IMR-90 (cell line): ENCODE data around the gene MRFAP1L1. TPM values are rescaled to one million over a fixed set of nuclear protein-coding genes. Genes with fewer than 3 reads are reported as not detected.

Source experiments
- ATAC-seq: fragments of 200-7000 bp; cut with Tn5 transposase; 2 replicates; pipeline ENCODE4 v1.9.1; 2020; ENCODE audit warnings: low read depth, mild to moderate bottlenecking, moderate library complexity
- BruUV-seq: library from RNA; stranded (reverse); fragments of 400-500 nt; replicated peaks from 2 replicates; lab custom pipeline; 2021; lab: Mats Ljungman, UMichigan
- CTCF ChIA-PET: fragments of 300-600 bp; formaldehyde crosslinking; extraction: SDS; loops from one replicate; lab custom pipeline; 2021; ENCODE audit warnings: antibody characterized with exemption; lab: Yijun Ruan, JAX
- POLR2A ChIA-PET: fragments of 300-600 bp; sonication (Branson Sonifier 250); formaldehyde crosslinking; loops from one replicate; lab custom pipeline; 2022; ENCODE audit warnings: antibody characterized with exemption; ENCODE audit not compliant: unreplicated experiment; lab: Charles Lee
- DNase-seq: peaks from one replicate; pipeline ENCODE4 v3.0.0; 2013
- H2AFZ ChIP-seq: replicated peaks from 2 replicates; pipeline ENCODE3; 2013; ENCODE audit warnings: low read length, mild to moderate bottlenecking; ENCODE audit not compliant: poor library complexity
- H2AK5ac ChIP-seq: 2 replicates; pipeline ENCODE4 v1.6.1; 2013; ENCODE audit warnings: low read depth, low read length, inconsistent platforms
- H2AK9ac ChIP-seq: replicated peaks from 2 replicates; pipeline ENCODE3; 2013; ENCODE audit warnings: mild to moderate bottlenecking, low read depth, low read length, moderate library complexity; ENCODE audit not compliant: poor library complexity
- H2BK120ac ChIP-seq: 2 replicates; pipeline ENCODE4 v1.6.1; 2013; ENCODE audit warnings: low read depth, low read length, inconsistent platforms
- H2BK15ac ChIP-seq: 3 replicates; pipeline ENCODE4 v1.6.1; 2013; ENCODE audit warnings: low read depth, low read length, inconsistent platforms
- H2BK20ac ChIP-seq: 2 replicates; pipeline ENCODE4 v1.6.1; 2013; ENCODE audit warnings: low read depth, mild to moderate bottlenecking, inconsistent platforms, low read length, moderate library complexity
- H2BK5ac ChIP-seq: 2 replicates; pipeline ENCODE4 v1.6.1; 2013; ENCODE audit warnings: mild to moderate bottlenecking, low read depth, low read length, inconsistent platforms; ENCODE audit not compliant: poor library complexity, severe bottlenecking
- H3K14ac ChIP-seq: replicated peaks from 2 replicates; pipeline ENCODE4 v1.6.1; 2013; ENCODE audit warnings: low read depth, low read length, inconsistent platforms
- H3K18ac ChIP-seq: 2 replicates; pipeline ENCODE4 v1.6.1; 2013; ENCODE audit warnings: low read depth, low read length, control low read depth
- H3K23ac ChIP-seq: 2 replicates; pipeline ENCODE4 v1.6.1; 2013; ENCODE audit warnings: low read depth, low read length, inconsistent platforms
- H3K27ac ChIP-seq: 2 replicates; pipeline ENCODE4 v1.5.1; 2013; ENCODE audit warnings: mild to moderate bottlenecking, control low read depth, low read length; ENCODE audit not compliant: insufficient read depth
- H3K27me3 ChIP-seq: 2 replicates; pipeline ENCODE4 v1.6.1; 2013; ENCODE audit warnings: low read length; ENCODE audit not compliant: control insufficient read depth, insufficient read depth
- H3K36me3 ChIP-seq: 2 replicates; pipeline ENCODE4 v1.6.1; 2013; ENCODE audit warnings: low read length, mixed read lengths; ENCODE audit not compliant: control insufficient read depth, insufficient read depth
- H3K4ac ChIP-seq: 2 replicates; pipeline ENCODE4 v1.6.1; 2013; ENCODE audit warnings: low read depth, low read length, inconsistent platforms
- H3K4me1 ChIP-seq: 2 replicates; pipeline ENCODE4 v1.6.1; 2013; ENCODE audit warnings: low read length, mixed read lengths; ENCODE audit not compliant: control insufficient read depth, insufficient read depth
- H3K4me2 ChIP-seq: 2 replicates; pipeline ENCODE4 v1.6.1; 2013; ENCODE audit warnings: low read depth, mild to moderate bottlenecking, control low read depth, low read length, moderate library complexity
- H3K4me3 ChIP-seq: 2 replicates; pipeline ENCODE4 v1.5.1; 2013; ENCODE audit warnings: low read depth, mild to moderate bottlenecking, control low read depth, low read length, moderate library complexity; ENCODE audit not compliant: insufficient read depth
- H3K56ac ChIP-seq: 2 replicates; pipeline ENCODE4 v1.6.1; 2013; ENCODE audit warnings: low read length, inconsistent platforms; ENCODE audit not compliant: insufficient read depth; ENCODE audit errors: extremely low read depth
- H3K79me1 ChIP-seq, 2 experiments: 2 replicates each; pipeline ENCODE4 v1.6.1; 2013; ENCODE audit warnings: low read length in 2 of 2, inconsistent platforms in 1 of 2, low read depth in 1 of 2
- H3K9ac ChIP-seq: 2 replicates; pipeline ENCODE4 v1.6.1; 2013; ENCODE audit warnings: low read depth, low read length, control low read depth
- H3K9me1 ChIP-seq: 2 replicates; pipeline ENCODE4 v1.6.1; 2013; ENCODE audit warnings: low read length, inconsistent platforms; ENCODE audit not compliant: insufficient read depth
- H3K9me3 ChIP-seq: 2 replicates; pipeline ENCODE4 v1.6.1; 2013; ENCODE audit warnings: low read length; ENCODE audit not compliant: control insufficient read depth, insufficient read depth
- H4K20me1 ChIP-seq: 2 replicates; pipeline ENCODE4 v1.6.1; 2013; ENCODE audit warnings: low read length, inconsistent platforms; ENCODE audit not compliant: insufficient read depth
- H4K5ac ChIP-seq: 2 replicates; pipeline ENCODE4 v1.6.1; 2013; ENCODE audit warnings: mild to moderate bottlenecking, low read depth, low read length, control low read depth
- H4K8ac ChIP-seq, 2 experiments: 2 replicates each; pipeline ENCODE4 v1.6.1; 2013; ENCODE audit warnings: low read depth in 2 of 2, low read length in 2 of 2, control low read depth in 1 of 2, inconsistent platforms in 1 of 2
- H4K91ac ChIP-seq: 2 replicates; pipeline ENCODE4 v1.6.1; 2013; ENCODE audit warnings: low read depth, low read length, inconsistent platforms; ENCODE audit not compliant: insufficient read depth
- MXI1 ChIP-seq: IDR thresholded peaks from 2 replicates; pipeline ENCODE4 v1.6.1; 2012; ENCODE audit warnings: low read depth, mild to moderate bottlenecking, low read length, moderate library complexity, borderline replicate concordance
- NFE2L2 ChIP-seq: fragments of 150-350 bp; IDR thresholded peaks from 2 replicates; pipeline ENCODE4 v1.6.1; 2016; ENCODE audit warnings: low read depth, mild to moderate bottlenecking, low read length
- whole genome bisulfite sequencing, 2 experiments: methylation state at CpG; one replicate each; pipeline versions ENCODE4 v1.1.5 to v1.1.7; 2013; ENCODE audit warnings: missing lambda C conversion rate in 2 of 2; ENCODE audit not compliant: insufficient read length in 1 of 2; ENCODE audit errors: extremely low coverage in 2 of 2; 5-methylcytosine and 5-hydroxymethylcytosine counted together
- dilution Hi-C: fragments of 300-500 bp; cut with HindIII; formaldehyde crosslinking; loops from one replicate; pipeline ENCODE4 v1.14.3; 2018; ENCODE audit warnings: low sequenced_read_pairs; ENCODE audit not compliant: unreplicated experiment
- in situ Hi-C: fragments of 300-500 bp; cut with MboI; formaldehyde crosslinking; loops from 3 replicates; pipeline ENCODE4 v1.14.3; 2019; ENCODE audit warnings: low sequenced_read_pairs, inconsistent platforms, mixed read lengths
- intact Hi-C: fragments of 100-400 bp; cut with micrococcal nuclease; formaldehyde crosslinking; loops from 2 replicates; pipeline ENCODE4 v1.10.0; 2022
- polyA plus RNA-seq, 3 experiments: library from polyadenylated mRNA; depleted of rRNA; stranded (reverse); fragments of >200 nt; gene quantifications; 2 replicates each; pipeline ENCODE4 v1.2.3, GENCODE V29; 2012; ENCODE audit warnings: low replicate concordance in 1 of 3
- total RNA-seq: library from RNA; depleted of rRNA; stranded (reverse); fragments of >200 nt; gene quantifications from 2 replicates; pipeline ENCODE4 v1.2.3, GENCODE V29; 2012
- TF ChIP-seq, protein P1 (sequence below): fragments of 150-350 bp; IDR thresholded peaks from 2 replicates; pipeline ENCODE4 v1.6.1; 2016; ENCODE audit warnings: low read depth, mild to moderate bottlenecking, low read length, moderate library complexity, borderline replicate concordance

Gene MRFAP1L1
- total and polyA plus RNA-seq, 2 of the 4 experiments (the other 2 are of a cell fraction) = 31.7 to 47.0 TPM

DNA sequence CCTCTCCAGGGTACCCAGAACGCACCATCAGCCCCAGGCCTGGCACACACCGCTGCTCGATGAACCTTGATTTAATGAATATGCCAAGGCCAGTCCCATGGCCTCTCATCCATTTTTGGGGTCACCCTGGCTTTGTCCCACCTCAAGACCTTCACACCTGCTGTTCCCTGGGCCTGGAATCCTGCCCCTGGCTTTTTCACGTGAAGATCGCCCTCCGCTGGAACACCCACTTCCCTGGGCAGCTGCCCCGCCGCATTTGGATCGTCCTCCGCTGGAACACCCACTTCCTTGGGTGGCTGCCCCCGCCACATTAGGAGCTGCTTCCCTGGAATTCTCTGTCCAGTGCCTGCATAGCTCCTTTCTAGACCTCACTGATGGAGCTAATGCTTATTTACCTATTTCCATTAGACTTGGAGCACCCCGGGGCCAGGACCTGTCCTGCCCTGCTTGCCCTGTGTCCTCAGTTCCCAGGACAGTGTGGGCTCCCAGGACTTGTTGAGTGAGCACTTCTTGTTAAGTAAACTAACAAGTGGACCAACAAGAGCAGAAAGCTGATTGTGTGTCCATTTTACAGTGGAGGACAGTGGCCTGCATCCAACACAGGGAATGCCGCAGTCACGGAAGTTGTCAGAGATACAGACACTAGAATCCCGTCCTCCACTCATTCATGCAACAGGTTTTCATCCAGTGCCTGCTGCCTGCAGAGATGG is 18.8 kb upstream of the MRFAP1L1 start:
- Histone ChIP-seq H2BK120ac (peak overlapping the region; percentile 22; the same call in 1 of the 2 replicates), H3K4me3 (no peak overlapping the region), H4K91ac (no peak overlapping the region), H3K4ac (no peak overlapping the region; the same call in 1 of the 2 replicates), H3K23ac (no peak overlapping the region), H3K4me1 (peaks cover 13% of the 10 kb centered on the region), H2AK5ac (peak overlapping the region; percentile 73; the same call in 1 of the 2 replicates), H3K4me2 (no peak overlapping the region), H3K18ac (no peak overlapping the region), H2AK9ac (no peak overlapping the region), H4K8ac (no peak overlapping the region), H3K9ac (no peak overlapping the region), H3K9me3 (no peaks in the 10 kb centered on the region), H4K5ac (no peak overlapping the region), H2AFZ (peak overlapping the region; percentile 43), H3K27ac (no peak overlapping the region), H3K14ac (no peak overlapping the region), H3K79me1 (0 out of 4 replicates have a peak, but pooled peaks cover 0 to 4% of the 10 kb centered on the region in 2 experiments), H3K9me1 (peaks cover 21% of the 10 kb centered on the region), H3K36me3 (no peaks in the 10 kb centered on the region), H4K20me1 (no peaks in the 10 kb centered on the region), H3K56ac (no peak overlapping the region), H3K27me3 (no peaks in the 10 kb centered on the region), H2BK15ac (no peak overlapping the region; the same call in 2 of the 3 replicates), H2BK5ac (no peak overlapping the region), H2BK20ac (no peak overlapping the region)
- ChIA-PET CTCF (no interaction called here), POLR2A (no interaction called here)
- DNase-seq = no peak
- in situ Hi-C loops (no loop called here), intact Hi-C loops (no loop called here), dilution Hi-C loops (no loop called here)
- WGBS, 2 experiments = 91% methylated on average over 10 of the region's 15 CpGs; no CpG with 5 or more reads in 1 of the 2 experiments
- TF ChIP-seq, protein P1, sequence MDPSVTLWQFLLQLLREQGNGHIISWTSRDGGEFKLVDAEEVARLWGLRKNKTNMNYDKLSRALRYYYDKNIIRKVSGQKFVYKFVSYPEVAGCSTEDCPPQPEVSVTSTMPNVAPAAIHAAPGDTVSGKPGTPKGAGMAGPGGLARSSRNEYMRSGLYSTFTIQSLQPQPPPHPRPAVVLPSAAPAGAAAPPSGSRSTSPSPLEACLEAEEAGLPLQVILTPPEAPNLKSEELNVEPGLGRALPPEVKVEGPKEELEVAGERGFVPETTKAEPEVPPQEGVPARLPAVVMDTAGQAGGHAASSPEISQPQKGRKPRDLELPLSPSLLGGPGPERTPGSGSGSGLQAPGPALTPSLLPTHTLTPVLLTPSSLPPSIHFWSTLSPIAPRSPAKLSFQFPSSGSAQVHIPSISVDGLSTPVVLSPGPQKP = no peak
- TF ChIP-seq NFE2L2 (no peak), MXI1 (no peak)
- no TSS peak for BruUV-seq
- ATAC-seq = no peak
